ENCODE results near the gene ADIRF. TPM values are rescaled to one million over a fixed set of nuclear protein-coding genes. Genes with fewer than 3 reads are reported as not detected.
"Not testable (repeated sequence)": the region's sequence is repeated elsewhere in the genome, so short reads cannot be mapped to it uniquely, and the experiment has no call there.

Gene ADIRF
- total RNA-seq: not detected in 2 replicates

DNA sequence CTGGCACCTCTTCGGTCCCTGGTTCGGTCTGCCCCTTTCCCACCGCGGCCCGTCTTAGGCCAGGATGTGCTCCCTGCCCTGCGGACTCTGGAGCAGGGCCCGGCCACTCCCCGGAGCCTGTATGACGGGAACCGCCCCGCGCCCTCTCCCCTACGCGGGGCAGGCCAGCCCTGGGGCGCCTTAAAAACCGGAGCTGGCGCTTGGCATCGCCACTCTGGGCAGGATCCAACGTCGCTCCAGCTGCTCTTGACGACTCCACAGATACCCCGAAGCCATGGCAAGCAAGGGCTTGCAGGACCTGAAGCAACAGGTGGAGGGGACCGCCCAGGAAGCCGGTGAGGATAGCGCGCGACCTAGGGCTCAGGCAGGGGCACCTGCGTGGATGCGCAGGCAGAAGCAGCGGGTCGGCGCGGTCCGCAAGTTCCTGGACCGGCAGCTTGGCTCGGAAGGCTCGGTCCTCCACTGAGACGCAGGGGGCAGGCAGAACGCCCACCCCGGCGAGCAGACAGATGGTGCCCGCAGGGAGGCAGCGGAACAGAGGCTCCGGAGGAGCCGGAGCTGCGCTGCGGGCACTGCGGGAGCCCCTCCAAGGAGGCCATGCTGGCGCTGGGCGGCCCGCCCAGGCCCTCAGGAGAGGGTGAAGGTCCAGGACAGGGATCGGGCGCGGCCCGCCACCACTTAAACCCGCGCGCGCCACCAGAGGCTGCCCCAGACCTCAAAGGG is at the start of gene ADIRF:
Gene ADIRF, plus strand, starts transcription at position 212 of the 723 bp plus-strand sequence. Its CDS starts 63 bp downstream, at position 275.
- no peaks in the 10 kb centered on the region for H3K36me3 Mint-ChIP-seq (ENCODE audit: low read depth)
- peaks cover 22% of the 10 kb centered on the region for H3K4me1 Mint-ChIP-seq (ENCODE audit: low read depth)
- H3K9me3 Mint-ChIP-seq: no peaks in the 10 kb centered on the region
- H3K27ac Mint-ChIP-seq: no peak within 1 kb of the TSS
- DNase-seq (ENCODE audit: low spot score): no peak
- no peak within 1 kb of the TSS for H3K4me3 Mint-ChIP-seq
- intact Hi-C loops (cut with micrococcal nuclease): loop anchor here (5.0 kb wide), 1 partner anchor 256 kb away; no protein-coding TSS in a partner anchor
- peaks cover 28% of the 10 kb centered on the region for H3K27me3 Mint-ChIP-seq (ENCODE audit: insufficient read depth)

DNA sequence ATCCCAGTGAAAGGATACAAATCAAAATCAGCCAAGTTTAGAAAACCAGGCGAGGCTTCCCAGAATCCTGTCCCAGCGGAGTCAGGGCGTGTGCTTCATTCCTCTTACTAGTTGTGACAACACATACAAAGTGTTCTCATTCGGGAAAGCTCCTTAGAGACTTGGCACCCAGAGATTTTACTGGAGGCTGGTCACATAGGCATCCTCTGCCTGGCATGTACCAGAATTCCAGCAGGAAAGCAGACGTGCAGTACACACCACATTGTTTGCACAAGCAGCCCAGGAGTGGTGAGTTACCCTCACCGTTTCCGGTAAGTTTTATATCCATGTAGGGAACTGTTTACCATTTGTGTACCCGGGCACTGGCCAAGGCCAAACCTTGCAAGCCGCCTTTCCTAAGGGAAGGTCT is 45.7 kb upstream of the ADIRF start:
- H3K27ac Mint-ChIP-seq: no peak overlapping the region
- H3K9me3 Mint-ChIP-seq: no peaks in the 10 kb centered on the region
- DNase-seq (ENCODE audit: low spot score): no peak
- H3K4me1 Mint-ChIP-seq (ENCODE audit: low read depth): no peaks in the 10 kb centered on the region
- intact Hi-C loops (cut with micrococcal nuclease): no loop called here
- no peaks in the 10 kb centered on the region for H3K27me3 Mint-ChIP-seq (ENCODE audit: insufficient read depth)
- peaks cover 1% of the 10 kb centered on the region for H3K36me3 Mint-ChIP-seq (ENCODE audit: low read depth)
- H3K4me3 Mint-ChIP-seq: no peak overlapping the region

DNA sequence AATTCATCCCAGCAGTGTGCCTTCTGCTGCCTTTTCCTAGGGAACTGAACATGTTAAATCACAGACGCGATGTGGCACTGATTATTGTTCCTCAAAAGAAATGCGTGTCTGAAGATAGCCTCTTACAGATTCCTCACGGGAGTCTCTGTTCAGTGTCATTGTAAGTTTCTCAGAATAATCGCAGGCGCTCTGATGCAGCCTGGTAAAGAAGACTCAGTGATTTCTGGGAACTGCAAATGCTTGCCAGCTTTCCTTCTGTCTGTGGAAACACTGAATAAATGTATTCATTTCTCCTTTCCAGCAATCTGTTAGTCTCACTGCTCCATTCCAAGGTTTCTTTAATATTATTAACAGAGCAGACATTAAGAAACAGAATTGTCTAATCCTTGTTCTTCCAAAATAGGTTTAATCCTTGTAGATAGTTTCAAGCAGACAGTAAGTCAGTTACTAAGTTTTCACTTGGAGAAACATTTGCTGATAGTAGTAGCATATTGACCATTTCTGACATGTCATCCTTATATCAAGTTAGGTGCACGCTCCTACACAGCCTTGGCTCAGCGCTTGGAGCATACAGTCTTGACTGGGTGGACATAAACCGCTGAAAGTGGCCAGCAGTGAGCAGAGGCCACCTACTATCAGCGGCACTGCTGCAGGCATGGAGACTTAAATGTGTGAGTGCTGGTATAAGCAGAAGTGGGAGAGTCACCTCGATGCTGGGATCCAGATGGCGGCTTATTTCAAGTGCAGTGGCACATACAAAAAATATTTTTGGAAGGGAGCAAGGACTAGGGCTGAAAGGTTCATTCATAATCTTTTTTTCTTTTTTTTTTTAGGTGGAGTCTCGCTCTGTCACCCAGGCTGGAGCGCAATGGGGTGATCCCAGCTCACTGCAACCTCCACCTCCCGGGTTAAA is 38.6 kb upstream of the ADIRF start:
- intact Hi-C loops (cut with micrococcal nuclease): no loop called here
- DNase-seq (ENCODE audit: low spot score): no peak
- Mint-ChIP-seq H3K4me3 (no peak overlapping the region), H3K36me3 (ENCODE audit: low read depth) (no peaks in the 10 kb centered on the region), H3K27me3 (ENCODE audit: insufficient read depth) (no peaks in the 10 kb centered on the region), H3K4me1 (ENCODE audit: low read depth) (no peaks in the 10 kb centered on the region), H3K9me3 (no peaks in the 10 kb centered on the region), H3K27ac (no peak overlapping the region)

DNA sequence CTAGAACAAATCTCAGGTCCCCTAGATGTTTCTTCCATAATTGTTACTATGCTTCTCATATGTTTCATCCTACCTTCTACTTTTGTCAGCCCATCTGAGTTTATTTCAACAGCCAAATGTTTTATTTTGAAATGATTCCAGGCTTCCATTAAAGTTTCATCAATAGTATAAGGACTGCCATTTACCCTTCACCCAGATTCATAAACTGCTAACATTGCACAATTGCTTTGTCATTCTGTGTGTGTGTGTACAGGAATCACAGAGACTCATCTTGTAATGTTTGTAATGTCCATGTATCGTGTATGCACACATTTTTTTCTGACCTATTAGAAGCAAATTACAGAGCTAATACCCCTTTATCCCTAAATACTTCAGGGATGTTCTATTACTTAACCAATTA is 36.4 kb upstream of the ADIRF start:
- Mint-ChIP-seq H3K4me1 (ENCODE audit: low read depth) (no peaks in the 10 kb centered on the region), H3K27me3 (ENCODE audit: insufficient read depth) (no peaks in the 10 kb centered on the region), H3K27ac (no peak overlapping the region), H3K9me3 (no peaks in the 10 kb centered on the region), H3K4me3 (no peak overlapping the region), H3K36me3 (ENCODE audit: low read depth) (no peaks in the 10 kb centered on the region)
- no peak for DNase-seq (ENCODE audit: low spot score)
- intact Hi-C loops (cut with micrococcal nuclease): no loop called here

DNA sequence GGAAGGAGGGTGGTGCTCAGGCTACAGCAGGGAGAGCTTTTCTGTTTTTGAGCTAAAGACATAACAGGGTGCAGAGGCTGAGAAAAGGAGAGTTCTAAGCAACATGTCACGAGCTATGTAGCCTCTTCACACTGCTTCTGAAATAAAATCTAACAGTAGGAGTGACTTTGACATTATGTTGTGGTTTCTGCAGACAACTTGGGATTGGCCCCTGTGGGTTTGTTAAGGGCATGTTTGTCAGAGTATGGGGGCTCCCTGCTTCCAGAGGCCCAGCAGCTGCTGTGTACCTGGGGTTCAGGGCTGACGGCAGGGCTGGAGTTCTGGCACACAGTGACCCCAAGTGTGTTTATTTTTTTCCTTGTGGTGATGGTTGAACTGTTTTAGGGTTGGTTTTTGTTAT is 35.6 kb upstream of the ADIRF start:
- Mint-ChIP-seq H3K27ac (no peak overlapping the region), H3K9me3 (no peaks in the 10 kb centered on the region), H3K36me3 (ENCODE audit: low read depth) (no peaks in the 10 kb centered on the region), H3K4me1 (ENCODE audit: low read depth) (no peaks in the 10 kb centered on the region), H3K27me3 (ENCODE audit: insufficient read depth) (peaks cover 2% of the 10 kb centered on the region), H3K4me3 (no peak overlapping the region)
- intact Hi-C loops (cut with micrococcal nuclease): no loop called here
- no peak for DNase-seq (ENCODE audit: low spot score)

DNA sequence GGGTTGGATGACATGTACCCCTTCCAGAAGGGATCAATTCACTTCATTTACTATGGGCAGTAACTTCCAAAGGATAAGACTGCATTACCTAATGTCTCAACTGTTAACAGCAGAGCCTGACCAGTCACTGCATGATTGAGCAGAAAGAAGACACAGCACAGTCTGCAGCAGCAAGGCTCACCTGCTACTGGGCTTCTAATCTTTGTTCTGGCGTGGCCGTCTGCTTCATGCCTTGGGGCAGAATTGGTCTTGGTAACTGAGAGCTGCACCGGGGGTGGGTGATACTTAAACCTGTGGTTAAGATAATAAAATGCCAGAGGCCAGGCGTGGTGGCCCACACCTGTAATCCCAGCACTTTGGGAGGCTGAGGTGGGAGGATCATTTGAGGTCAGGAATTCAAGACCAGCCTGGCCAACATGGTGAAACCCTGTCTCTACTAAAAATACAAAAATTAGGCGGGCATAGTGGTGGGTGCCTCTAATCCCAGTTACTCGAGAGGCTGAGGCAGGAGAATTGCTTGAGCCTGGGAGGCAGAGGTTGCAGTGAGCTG is 34.0 kb upstream of the ADIRF start:
- H3K27me3 Mint-ChIP-seq (ENCODE audit: insufficient read depth); H3K9me3 Mint-ChIP-seq; H3K4me3 Mint-ChIP-seq; H3K27ac Mint-ChIP-seq; intact Hi-C loops (cut with micrococcal nuclease); DNase-seq (ENCODE audit: low spot score); H3K36me3 Mint-ChIP-seq (ENCODE audit: low read depth); H3K4me1 Mint-ChIP-seq (ENCODE audit: low read depth): not testable (repeated sequence)

DNA sequence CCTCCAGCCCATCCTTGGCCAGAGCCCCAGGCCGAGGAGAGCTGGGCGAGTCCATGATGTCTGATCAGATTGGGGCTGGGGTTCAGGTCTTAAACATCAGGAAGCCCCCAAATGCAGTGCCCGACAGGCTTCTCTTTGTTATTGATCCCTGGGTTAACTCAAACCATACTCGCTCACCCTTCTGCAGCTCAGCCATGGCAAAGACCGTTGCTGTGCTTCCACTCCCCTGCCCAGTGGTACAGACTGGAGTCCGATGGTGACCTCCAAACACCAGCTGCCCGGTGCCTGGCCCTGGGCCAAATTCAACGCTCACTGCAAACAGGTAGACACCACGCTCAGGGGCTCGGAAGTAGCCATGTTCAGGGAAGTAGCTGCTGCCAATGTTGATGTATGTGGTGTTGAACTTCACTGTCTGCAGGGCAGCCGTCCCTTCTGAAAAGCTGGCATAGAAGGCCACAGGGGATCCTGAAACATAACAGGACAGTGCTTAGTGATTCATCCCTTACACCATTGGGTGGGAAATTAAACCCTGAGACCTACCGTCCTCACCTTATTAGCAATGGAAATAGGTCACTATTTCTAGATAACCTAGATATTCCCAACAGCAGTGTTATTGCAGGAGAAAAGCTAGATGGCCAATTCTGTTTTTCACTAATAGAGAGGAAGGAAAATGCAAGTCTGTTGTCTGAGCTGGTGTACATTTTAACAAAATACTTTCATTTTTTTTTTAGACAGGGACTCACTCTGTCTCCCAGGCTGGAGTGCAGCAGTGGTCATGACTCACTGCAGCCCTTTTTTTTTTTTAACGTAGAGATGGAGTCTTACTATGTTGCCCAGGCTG is 31.4 kb upstream of the ADIRF start:
- intact Hi-C loops (cut with micrococcal nuclease): no loop called here
- H3K27me3 Mint-ChIP-seq (ENCODE audit: insufficient read depth): peaks cover 3% of the 10 kb centered on the region
- H3K4me1 Mint-ChIP-seq (ENCODE audit: low read depth): no peaks in the 10 kb centered on the region
- H3K9me3 Mint-ChIP-seq: no peaks in the 10 kb centered on the region
- H3K27ac Mint-ChIP-seq: no peak overlapping the region
- no peaks in the 10 kb centered on the region for H3K36me3 Mint-ChIP-seq (ENCODE audit: low read depth)
- DNase-seq (ENCODE audit: low spot score): no peak
- H3K4me3 Mint-ChIP-seq: no peak overlapping the region

DNA sequence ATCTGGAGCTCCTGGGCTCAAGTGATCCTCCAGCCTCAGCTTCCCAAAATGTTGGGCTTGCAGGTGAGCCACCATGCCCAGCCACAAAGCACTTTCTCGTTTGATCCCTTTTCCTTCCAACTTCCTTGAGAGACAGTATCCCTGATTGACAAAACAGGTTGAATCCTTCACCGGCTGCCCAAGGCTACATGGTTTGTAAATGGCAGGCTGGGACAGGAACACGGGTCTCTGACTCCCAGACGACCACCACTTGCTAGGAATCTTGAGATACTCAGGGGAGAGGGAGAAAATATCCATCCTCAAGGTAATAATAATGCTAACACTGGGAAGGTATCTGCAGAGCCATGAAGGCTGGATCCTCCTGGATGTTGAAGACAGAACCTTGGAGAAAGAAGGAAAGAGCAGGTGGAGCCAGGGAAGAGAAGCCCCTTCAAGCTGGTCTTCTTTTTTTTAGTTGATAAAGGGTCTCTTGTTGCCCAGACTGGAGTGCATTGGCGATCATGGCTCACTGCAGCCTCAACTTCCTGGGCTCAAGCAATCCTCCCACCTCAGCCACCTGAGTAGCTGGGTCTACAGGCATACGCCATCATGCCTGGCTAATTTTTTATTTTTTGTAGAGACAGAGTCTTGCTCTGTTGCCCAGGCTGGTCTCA is 30.7 kb upstream of the ADIRF start:
- Mint-ChIP-seq H3K4me1 (ENCODE audit: low read depth) (no peaks in the 10 kb centered on the region), H3K27ac (no peak overlapping the region), H3K4me3 (no peak overlapping the region), H3K27me3 (ENCODE audit: insufficient read depth) (peaks cover 3% of the 10 kb centered on the region), H3K9me3 (no peaks in the 10 kb centered on the region), H3K36me3 (ENCODE audit: low read depth) (no peaks in the 10 kb centered on the region)
- intact Hi-C loops (cut with micrococcal nuclease): loop anchor here (2.0 kb wide), 2 partner anchors 157 to 265 kb away; partner anchors contain the start of genes GLUD1 and SHLD2
- DNase-seq (ENCODE audit: low spot score): no peak

DNA sequence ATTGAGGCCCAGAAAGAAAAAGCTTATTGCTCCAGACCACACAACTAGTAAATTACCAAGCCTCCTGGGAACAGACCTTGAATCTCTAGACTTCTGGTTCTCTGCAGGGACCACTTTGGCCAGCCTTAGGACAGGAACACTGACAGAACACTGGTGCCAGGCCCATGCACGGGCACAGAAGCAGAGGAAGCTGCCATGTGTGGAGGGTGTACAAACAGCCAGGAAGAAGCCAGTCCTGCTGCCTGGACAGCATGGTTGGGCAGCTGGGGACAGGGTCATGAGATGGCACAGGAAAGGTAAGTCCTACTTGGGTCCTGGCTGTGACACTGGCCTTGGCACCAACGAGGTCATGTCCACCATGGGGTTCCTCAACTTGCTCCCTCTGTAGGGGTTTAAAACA is 30.0 kb upstream of the ADIRF start:
- no peak for DNase-seq (ENCODE audit: low spot score)
- intact Hi-C loops (cut with micrococcal nuclease): loop anchor here (2.0 kb wide), 2 partner anchors 157 to 265 kb away; partner anchors contain the start of genes GLUD1 and SHLD2
- Mint-ChIP-seq H3K27ac (no peak overlapping the region), H3K4me1 (ENCODE audit: low read depth) (no peaks in the 10 kb centered on the region), H3K27me3 (ENCODE audit: insufficient read depth) (peaks cover 3% of the 10 kb centered on the region), H3K9me3 (no peaks in the 10 kb centered on the region), H3K36me3 (ENCODE audit: low read depth) (no peaks in the 10 kb centered on the region), H3K4me3 (no peak overlapping the region)

DNA sequence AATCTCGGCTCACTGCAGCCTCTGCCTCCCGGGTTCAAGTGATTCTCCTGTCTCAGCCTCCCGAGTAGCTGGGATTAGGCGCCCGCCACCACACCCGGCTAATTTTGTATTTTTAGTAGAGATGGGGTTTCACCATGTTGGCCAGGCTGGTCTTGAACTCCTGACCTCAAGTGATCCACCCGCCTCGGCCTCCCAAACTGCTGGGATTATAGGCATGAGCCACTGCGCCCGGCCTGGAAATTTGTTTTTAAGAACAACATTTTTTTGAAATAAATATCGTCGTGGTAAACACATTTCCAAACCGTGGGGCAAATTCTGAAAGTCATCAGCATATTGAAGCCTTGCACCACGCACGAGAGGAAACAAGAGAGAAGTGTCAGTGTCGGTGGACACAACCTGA is 28.2 kb upstream of the ADIRF start:
- DNase-seq (ENCODE audit: low spot score); H3K27ac Mint-ChIP-seq; H3K4me3 Mint-ChIP-seq; H3K9me3 Mint-ChIP-seq; H3K27me3 Mint-ChIP-seq (ENCODE audit: insufficient read depth); H3K36me3 Mint-ChIP-seq (ENCODE audit: low read depth); intact Hi-C loops (cut with micrococcal nuclease); H3K4me1 Mint-ChIP-seq (ENCODE audit: low read depth): not testable (repeated sequence)

DNA sequence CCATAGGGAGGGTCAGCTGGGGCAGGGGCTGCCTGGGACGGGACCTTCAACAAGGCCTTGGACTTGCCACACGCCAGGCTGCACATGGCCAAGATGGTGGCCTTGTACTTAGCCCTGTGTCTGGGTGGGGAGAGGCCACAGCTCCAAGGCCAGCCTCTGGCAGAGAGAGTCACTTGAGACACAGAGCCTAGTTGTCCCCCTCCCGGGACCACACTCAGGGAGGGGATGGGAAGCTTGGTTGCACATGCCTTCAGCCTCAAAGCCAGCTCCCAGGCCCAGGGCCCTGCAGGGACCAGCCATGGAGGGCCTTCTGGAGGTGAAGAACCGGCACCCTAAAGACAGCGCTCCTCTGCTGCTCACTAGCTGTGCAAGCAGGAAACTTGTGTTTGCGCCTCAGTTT is 27.6 kb upstream of the ADIRF start:
- no peaks in the 10 kb centered on the region for H3K36me3 Mint-ChIP-seq (ENCODE audit: low read depth)
- H3K9me3 Mint-ChIP-seq: no peaks in the 10 kb centered on the region
- peaks cover 11% of the 10 kb centered on the region for H3K4me1 Mint-ChIP-seq (ENCODE audit: low read depth)
- no peak for DNase-seq (ENCODE audit: low spot score)
- no peak overlapping the region for H3K4me3 Mint-ChIP-seq
- H3K27ac Mint-ChIP-seq: no peak overlapping the region
- intact Hi-C loops (cut with micrococcal nuclease): no loop called here
- H3K27me3 Mint-ChIP-seq (ENCODE audit: insufficient read depth): peaks cover 3% of the 10 kb centered on the region

DNA sequence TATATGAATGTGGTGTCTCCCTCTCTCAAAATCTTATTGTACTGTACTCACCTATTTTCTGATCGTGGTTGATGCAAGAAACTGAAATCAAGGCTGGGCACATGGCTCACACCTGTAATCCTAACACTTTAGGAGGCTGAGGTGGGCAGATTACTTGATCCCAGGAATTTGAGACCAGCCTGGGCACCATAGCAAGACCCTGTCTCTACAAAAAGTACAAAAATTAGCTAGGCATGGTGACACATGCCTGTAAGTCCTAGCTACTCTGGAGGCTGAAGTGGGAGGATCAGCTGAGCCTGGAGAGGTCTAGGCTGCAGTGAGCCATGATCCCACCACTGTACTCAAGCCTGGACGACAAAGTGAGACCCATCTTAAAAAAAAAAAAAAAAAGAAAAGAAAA is 26.9 kb upstream of the ADIRF start:
- H3K9me3 Mint-ChIP-seq: no peaks in the 10 kb centered on the region
- H3K27me3 Mint-ChIP-seq (ENCODE audit: insufficient read depth): peaks cover 3% of the 10 kb centered on the region
- H3K27ac Mint-ChIP-seq: no peak overlapping the region
- no peak for DNase-seq (ENCODE audit: low spot score)
- H3K4me3 Mint-ChIP-seq: no peak overlapping the region
- intact Hi-C loops (cut with micrococcal nuclease): no loop called here
- no peaks in the 10 kb centered on the region for H3K36me3 Mint-ChIP-seq (ENCODE audit: low read depth)
- peaks cover 14% of the 10 kb centered on the region for H3K4me1 Mint-ChIP-seq (ENCODE audit: low read depth)
